Duodenal mucosa (tissue), 2 donors: ENCODE data around the gene FERMT2.

Experiments used
- H3K27ac ChIP-seq: one replicate; pipeline ENCODE4 v1.7.0; 2013; ENCODE audit warnings: low read depth, low read length
- H3K27me3 ChIP-seq, 2 donors: one replicate each; pipeline ENCODE4 v1.7.0; 2013; ENCODE audit warnings: low read length in 2 of 2, control low read depth in 1 of 2; ENCODE audit not compliant: insufficient read depth in 2 of 2, control insufficient read depth in 1 of 2
- H3K36me3 ChIP-seq, 2 donors: one replicate each; pipeline ENCODE4 v1.7.0; 2013; ENCODE audit warnings: low read length in 2 of 2, control low read depth in 1 of 2; ENCODE audit not compliant: insufficient read depth in 2 of 2, control insufficient read depth in 1 of 2
- H3K4me1 ChIP-seq, 2 donors: one replicate each; pipeline ENCODE4 v1.7.0; 2013; ENCODE audit warnings: low read length in 2 of 2, control low read depth in 1 of 2; ENCODE audit not compliant: insufficient read depth in 2 of 2, control insufficient read depth in 1 of 2
- H3K4me3 ChIP-seq, 2 donors: one replicate each; pipeline ENCODE4 v1.7.0; 2013; ENCODE audit warnings: low read length in 2 of 2, low read depth in 1 of 2
- H3K9ac ChIP-seq, 2 donors: one replicate each; pipeline ENCODE4 v1.7.0; 2013; ENCODE audit warnings: low read length in 2 of 2, low read depth in 1 of 2
- H3K9me3 ChIP-seq, 2 donors: one replicate each; pipeline ENCODE4 v1.7.0; 2013; ENCODE audit warnings: low read length in 2 of 2, control low read depth in 1 of 2; ENCODE audit not compliant: control insufficient read depth in 1 of 2

FERMT2 gene

GRCh38 chr14:52907949-52908348, 42.9 kb downstream of the FERMT2 start:
- no peaks in the 10 kb centered on the region for H3K36me3 ChIP-seq
- no peaks in the 10 kb centered on the region for H3K4me1 ChIP-seq
- H3K27me3 ChIP-seq, result no peaks in the 10 kb centered on the region
- H3K9me3 ChIP-seq, result no peaks in the 10 kb centered on the region
- H3K4me3 ChIP-seq, result no peak overlapping the region
- no peak overlapping the region for H3K27ac ChIP-seq
- H3K9ac ChIP-seq, result no peak overlapping the region

DNA sequence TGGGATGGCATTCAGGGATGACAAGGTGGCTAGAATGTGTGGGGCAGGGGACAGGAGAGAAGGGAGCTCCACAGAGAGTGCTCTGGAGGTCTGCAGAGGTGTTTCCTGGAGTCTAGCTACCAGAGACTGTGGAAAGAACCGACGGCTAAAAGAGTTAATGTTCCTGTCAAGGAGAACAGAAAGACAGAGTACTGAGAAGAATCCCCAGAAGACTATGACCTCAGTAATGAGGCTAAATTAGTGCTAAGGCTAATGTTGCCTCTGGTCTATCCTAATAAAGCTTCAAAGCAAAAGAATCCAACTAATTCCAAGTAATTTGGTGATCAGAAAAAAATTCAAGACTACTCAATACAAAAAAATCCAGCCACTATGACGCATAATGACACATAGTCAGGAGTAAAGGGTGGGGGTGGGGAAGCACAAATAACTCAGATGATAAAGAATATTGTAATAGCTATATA, 44.7 kb downstream of the FERMT2 start:
- Histone ChIP-seq H3K36me3 (no peaks in the 10 kb centered on the region), H3K4me3 (no peak overlapping the region), H3K27me3 (no peaks in the 10 kb centered on the region), H3K9me3 (no peaks in the 10 kb centered on the region), H3K27ac (no peak overlapping the region), H3K4me1 (no peaks in the 10 kb centered on the region), H3K9ac (no peak overlapping the region)

- Histone ChIP-seq H3K9me3 (no peaks in the 10 kb centered on the region), H3K4me1 (no peaks in the 10 kb centered on the region), H3K27me3 (no peaks in the 10 kb centered on the region), H3K4me3 (no peak overlapping the region), H3K9ac (no peak overlapping the region), H3K36me3 (no peaks in the 10 kb centered on the region), H3K27ac (no peak overlapping the region)
Observed at GRCh38 chr14:52902971-52903619, 47.8 kb downstream of the FERMT2 start.

DNA sequence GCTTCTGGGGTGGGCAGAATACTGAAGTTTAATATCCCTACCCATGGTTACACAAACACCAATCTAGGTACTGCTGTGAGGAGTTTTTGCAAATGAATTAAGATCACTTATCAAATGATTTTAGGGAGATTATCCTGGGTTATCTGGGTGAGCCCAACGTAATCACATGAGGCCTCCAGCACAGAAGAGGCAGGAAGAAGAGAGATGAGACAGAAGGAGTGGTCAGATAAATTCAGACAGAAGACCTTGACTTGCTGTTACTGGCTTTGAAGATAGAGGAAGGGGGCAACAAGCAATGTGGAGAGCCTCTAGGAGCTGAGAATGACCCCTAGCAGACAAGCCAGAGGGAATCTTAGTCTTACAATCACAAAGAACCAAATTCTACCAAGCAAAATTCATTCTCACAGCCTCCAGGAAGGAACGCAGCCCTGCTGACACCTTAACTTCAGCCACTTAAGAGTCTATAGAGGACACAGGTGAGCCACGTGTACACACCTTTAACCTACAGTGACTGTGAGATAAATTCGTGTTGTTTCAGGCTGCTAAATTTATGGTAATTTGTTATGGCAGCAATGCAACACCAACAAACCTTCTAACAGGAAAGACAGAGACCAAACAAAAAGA, 49.4 kb downstream of the FERMT2 start:
- H3K9me3 ChIP-seq, result no peaks in the 10 kb centered on the region
- no peak overlapping the region for H3K27ac ChIP-seq
- no peak overlapping the region for H3K4me3 ChIP-seq
- H3K4me1 ChIP-seq, result no peaks in the 10 kb centered on the region
- H3K9ac ChIP-seq, result no peak overlapping the region
- no peaks in the 10 kb centered on the region for H3K36me3 ChIP-seq
- no peaks in the 10 kb centered on the region for H3K27me3 ChIP-seq

DNA sequence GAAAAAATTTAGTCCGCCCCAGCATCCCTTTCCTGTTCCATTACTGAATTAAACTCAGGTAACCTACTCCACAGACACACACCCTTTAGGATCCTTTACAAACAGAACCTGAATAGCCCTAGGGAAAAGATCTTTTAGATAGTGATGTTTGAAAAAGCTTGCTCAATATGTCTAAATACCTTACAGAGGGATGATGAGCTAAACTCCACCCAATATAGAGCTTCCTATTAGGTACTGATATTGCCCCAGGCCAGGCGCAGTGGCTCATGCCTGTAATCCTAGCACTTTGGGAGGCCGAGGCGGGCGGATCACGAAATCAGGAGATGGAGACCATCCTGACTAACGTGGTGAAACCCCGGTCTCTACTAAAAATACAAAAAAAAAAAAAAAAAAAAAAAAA, 50.1 kb downstream of the FERMT2 start:
- Histone ChIP-seq H3K27me3 (no peaks in the 10 kb centered on the region), H3K36me3 (no peaks in the 10 kb centered on the region), H3K4me3 (no peak overlapping the region), H3K9me3 (no peaks in the 10 kb centered on the region), H3K9ac (no peak overlapping the region), H3K27ac (no peak overlapping the region), H3K4me1 (no peaks in the 10 kb centered on the region)

GRCh38 chr14:52898496-52898895, 52.4 kb downstream of the FERMT2 start:
- H3K27ac ChIP-seq, result no peak overlapping the region
- H3K4me3 ChIP-seq, result no peak overlapping the region
- H3K36me3 ChIP-seq, result no peaks in the 10 kb centered on the region
- no peaks in the 10 kb centered on the region for H3K4me1 ChIP-seq
- H3K9ac ChIP-seq, result no peak overlapping the region
- H3K27me3 ChIP-seq, result no peaks in the 10 kb centered on the region
- H3K9me3 ChIP-seq, result no peaks in the 10 kb centered on the region

- no peaks in the 10 kb centered on the region for H3K27me3 ChIP-seq
- H3K4me1 ChIP-seq, result no peaks in the 10 kb centered on the region
- H3K9ac ChIP-seq, result no peak overlapping the region
- H3K9me3 ChIP-seq, result no peaks in the 10 kb centered on the region
- H3K27ac ChIP-seq, result no peak overlapping the region
- no peaks in the 10 kb centered on the region for H3K36me3 ChIP-seq
- H3K4me3 ChIP-seq, result no peak overlapping the region
Observed at GRCh38 chr14:52895000-52895399, 55.9 kb downstream of the FERMT2 start.

GRCh38 chr14:52891800-52892199, 59.0 kb downstream of the FERMT2 start:
- H3K9ac ChIP-seq, result no peak overlapping the region
- H3K4me1 ChIP-seq, result no peaks in the 10 kb centered on the region
- H3K36me3 ChIP-seq, result peaks cover 0 to 4% of the 10 kb centered on the region in 2 donors
- H3K9me3 ChIP-seq, result no peaks in the 10 kb centered on the region
- no peaks in the 10 kb centered on the region for H3K27me3 ChIP-seq
- no peak overlapping the region for H3K4me3 ChIP-seq
- no peak overlapping the region for H3K27ac ChIP-seq

DNA sequence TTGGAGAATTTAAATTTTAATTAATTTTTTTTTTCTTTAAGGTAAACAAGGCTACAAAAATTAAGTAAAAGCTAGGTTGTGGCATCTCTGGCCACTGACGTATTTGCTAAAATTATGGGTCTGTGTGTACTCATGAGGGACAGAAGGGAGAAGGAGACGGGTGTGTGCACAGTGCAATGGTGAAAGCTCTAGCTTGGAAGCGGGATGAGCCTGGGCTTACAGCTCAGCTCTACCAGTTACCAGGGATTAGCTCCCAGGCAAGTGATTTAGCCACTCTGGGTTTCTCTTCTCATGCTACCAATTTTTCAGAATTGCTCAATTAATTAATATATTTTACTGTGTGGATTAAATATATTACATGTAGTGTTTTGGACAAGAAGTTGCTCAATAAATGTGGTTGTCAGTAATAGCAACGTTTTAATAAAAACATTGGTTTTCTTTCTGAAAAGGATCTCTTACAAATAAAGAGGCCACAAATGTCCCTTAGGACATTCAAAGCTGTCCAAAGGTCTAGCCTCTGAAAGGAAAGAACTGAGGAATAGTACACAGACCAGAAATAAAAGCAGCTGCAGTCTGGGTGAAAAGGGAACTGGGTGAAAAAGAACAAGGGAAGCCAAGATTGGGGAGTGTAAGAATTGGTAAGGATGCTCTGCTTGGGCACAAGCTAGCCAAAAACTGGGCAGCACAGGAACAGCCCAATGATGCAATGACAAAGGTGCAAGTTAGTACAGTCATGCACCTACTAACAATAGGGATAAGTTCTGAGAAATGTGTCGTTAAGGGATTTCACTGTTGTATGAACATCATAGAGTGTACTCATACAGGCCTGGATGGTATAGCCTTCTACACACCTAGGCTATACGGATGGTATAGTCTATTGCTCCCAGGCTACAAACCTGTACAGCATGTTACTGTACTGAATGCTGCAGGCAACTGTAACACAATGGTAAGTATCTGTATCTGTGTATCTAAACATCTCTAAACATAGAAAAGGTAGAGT, 61.7 kb downstream of the FERMT2 start:
- Histone ChIP-seq H3K9me3 (no peaks in the 10 kb centered on the region), H3K4me1 (no peaks in the 10 kb centered on the region), H3K4me3 (no peak overlapping the region), H3K27me3 (no peaks in the 10 kb centered on the region), H3K36me3 (peaks cover 0 to 4% of the 10 kb centered on the region in 2 donors), H3K9ac (no peak overlapping the region), H3K27ac (no peak overlapping the region)

DNA sequence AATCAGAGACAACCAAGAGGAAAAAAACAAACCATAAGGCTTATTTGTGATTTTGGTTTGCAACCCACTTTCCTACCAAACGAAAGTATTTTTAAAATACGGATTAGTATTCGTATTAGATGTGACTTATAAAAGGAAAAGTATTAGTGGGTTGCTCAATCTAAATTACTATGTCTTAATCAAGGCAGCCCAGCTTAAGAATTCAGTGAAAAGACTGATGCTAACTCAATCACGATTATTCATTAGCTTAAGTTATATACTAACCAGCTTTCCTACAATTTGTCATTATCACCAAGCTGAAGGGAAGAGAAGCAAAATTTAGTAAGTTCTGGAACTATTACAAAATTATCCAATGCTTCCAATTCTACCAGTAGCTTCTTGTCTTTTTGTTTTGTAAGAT, 62.7 kb downstream of the FERMT2 start:
- Histone ChIP-seq H3K9me3 (no peaks in the 10 kb centered on the region), H3K27ac (no peak overlapping the region), H3K4me1 (no peaks in the 10 kb centered on the region), H3K27me3 (no peaks in the 10 kb centered on the region), H3K4me3 (no peak overlapping the region), H3K36me3 (peaks cover 0 to 4% of the 10 kb centered on the region in 2 donors), H3K9ac (no peak overlapping the region)
